ENCODE data around the gene SLK.

Gene SLK

GRCh38 chr10:103995134-103995533 lies 28.2 kb downstream of the SLK start:
- no peaks in the 10 kb centered on the region for H3K9me3 ChIP-seq (ENCODE audit: insufficient read depth, low read depth, low read length)
- no peak overlapping the region for H2AFZ ChIP-seq (ENCODE audit: low read length)
- no peak overlapping the region for H3K4me3 ChIP-seq (ENCODE audit: low read length, poor library complexity, severe bottlenecking)
- H3K9me2 ChIP-seq (replicated peaks; ENCODE audit: low read depth, low read length) = no peaks in the 10 kb centered on the region
- TF ChIP-seq CTCF (conservative IDR thresholded peaks at IDR 0.05; ENCODE audit: low read length) (no peak), EZH2phosphoT487 (IDR thresholded peaks at IDR 0.05; ENCODE audit: borderline replicate concordance) (no peak)
- no peaks in the 10 kb centered on the region for H3K27me3 ChIP-seq (ENCODE audit: insufficient read depth, low read length, poor library complexity, severe bottlenecking)
- H3K9ac ChIP-seq (ENCODE audit: low read depth, low read length, poor library complexity, severe bottlenecking) = no peak overlapping the region
- H3K4me1 ChIP-seq (ENCODE audit: insufficient read depth, low read length, poor library complexity, severe bottlenecking) = no peaks in the 10 kb centered on the region
- H3K4me2 ChIP-seq (ENCODE audit: low read depth, low read length, poor library complexity, severe bottlenecking) = no peak overlapping the region
- no peaks in the 10 kb centered on the region for H3F3A ChIP-seq (ENCODE audit: low read depth)
- peaks cover 45% of the 10 kb centered on the region for H3K36me3 ChIP-seq (ENCODE audit: insufficient read depth, low read length)
- no peaks in the 10 kb centered on the region for H3K79me2 ChIP-seq (ENCODE audit: insufficient read depth, low read length)
- no peaks in the 10 kb centered on the region for H4K20me1 ChIP-seq (ENCODE audit: insufficient read depth, low read length, poor library complexity, severe bottlenecking)

DNA sequence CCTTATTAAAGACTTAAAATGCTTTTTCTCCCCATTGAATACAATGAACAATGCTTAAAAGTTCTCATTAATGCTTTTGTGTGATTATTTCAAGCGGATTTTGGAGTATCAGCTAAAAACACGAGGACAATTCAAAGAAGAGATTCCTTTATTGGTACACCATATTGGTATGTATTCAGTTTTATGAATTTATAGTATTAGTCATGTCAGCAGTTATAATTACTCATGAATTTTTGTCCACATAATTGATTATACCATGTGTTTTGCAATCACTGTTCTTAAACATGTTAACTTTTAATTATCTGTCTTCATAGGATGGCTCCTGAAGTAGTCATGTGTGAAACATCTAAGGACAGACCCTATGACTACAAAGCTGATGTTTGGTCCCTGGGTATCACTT lies 31.9 kb downstream of the SLK start:
- Histone ChIP-seq H3K27me3 (ENCODE audit: insufficient read depth, low read length, poor library complexity, severe bottlenecking) (no peaks in the 10 kb centered on the region), H3K9me2 (replicated peaks; ENCODE audit: low read depth, low read length) (no peaks in the 10 kb centered on the region), H3F3A (ENCODE audit: low read depth) (no peaks in the 10 kb centered on the region), H3K4me2 (ENCODE audit: low read depth, low read length, poor library complexity, severe bottlenecking) (no peak overlapping the region), H3K4me3 (ENCODE audit: low read length, poor library complexity, severe bottlenecking) (no peak overlapping the region), H3K4me1 (ENCODE audit: insufficient read depth, low read length, poor library complexity, severe bottlenecking) (no peaks in the 10 kb centered on the region), H3K9me3 (ENCODE audit: insufficient read depth, low read depth, low read length) (no peaks in the 10 kb centered on the region), H2AFZ (ENCODE audit: low read length) (no peak overlapping the region), H4K20me1 (ENCODE audit: insufficient read depth, low read length, poor library complexity, severe bottlenecking) (no peaks in the 10 kb centered on the region), H3K79me2 (ENCODE audit: insufficient read depth, low read length) (no peaks in the 10 kb centered on the region), H3K36me3 (ENCODE audit: insufficient read depth, low read length) (peaks cover 72% of the 10 kb centered on the region; the same call in 1 of the 2 replicates), H3K9ac (ENCODE audit: low read depth, low read length, poor library complexity, severe bottlenecking) (no peak overlapping the region)
- TF ChIP-seq CTCF (conservative IDR thresholded peaks at IDR 0.05; ENCODE audit: low read length) = no peak
- TF ChIP-seq EZH2phosphoT487 (IDR thresholded peaks at IDR 0.05; ENCODE audit: borderline replicate concordance) = no peak

DNA sequence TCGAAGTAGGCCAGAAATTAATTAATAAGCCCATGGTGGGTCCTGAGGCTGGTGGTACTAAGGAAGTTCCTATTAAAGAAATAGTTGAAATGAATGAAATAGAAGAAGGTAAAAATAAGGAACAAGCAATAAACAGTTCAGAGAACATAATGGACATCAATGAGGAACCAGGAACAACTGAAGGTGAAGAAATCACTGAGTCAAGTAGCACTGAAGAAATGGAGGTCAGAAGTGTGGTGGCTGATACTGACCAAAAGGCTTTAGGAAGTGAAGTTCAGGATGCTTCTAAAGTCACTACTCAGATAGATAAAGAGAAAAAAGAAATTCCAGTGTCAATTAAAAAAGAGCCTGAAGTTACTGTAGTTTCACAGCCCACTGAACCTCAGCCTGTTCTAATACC lies 36.0 kb downstream of the SLK start:
- H3K4me2 ChIP-seq (ENCODE audit: low read depth, low read length, poor library complexity, severe bottlenecking) = no peak overlapping the region
- no peaks in the 10 kb centered on the region for H3K9me3 ChIP-seq (ENCODE audit: insufficient read depth, low read depth, low read length)
- no peaks in the 10 kb centered on the region for H3K79me2 ChIP-seq (ENCODE audit: insufficient read depth, low read length)
- H2AFZ ChIP-seq (ENCODE audit: low read length) = no peak overlapping the region
- H3K4me1 ChIP-seq (ENCODE audit: insufficient read depth, low read length, poor library complexity, severe bottlenecking) = peaks cover 9% of the 10 kb centered on the region
- peaks cover 55% of the 10 kb centered on the region; the same call in 1 of the 2 replicates for H3K36me3 ChIP-seq (ENCODE audit: insufficient read depth, low read length)
- no peaks in the 10 kb centered on the region for H4K20me1 ChIP-seq (ENCODE audit: insufficient read depth, low read length, poor library complexity, severe bottlenecking)
- no peak overlapping the region for H3K9ac ChIP-seq (ENCODE audit: low read depth, low read length, poor library complexity, severe bottlenecking)
- H3K27me3 ChIP-seq (ENCODE audit: insufficient read depth, low read length, poor library complexity, severe bottlenecking) = no peaks in the 10 kb centered on the region
- no peaks in the 10 kb centered on the region for H3K9me2 ChIP-seq (replicated peaks; ENCODE audit: low read depth, low read length)
- no peak for TF ChIP-seq CTCF (conservative IDR thresholded peaks at IDR 0.05; ENCODE audit: low read length)
- TF ChIP-seq EZH2phosphoT487 (IDR thresholded peaks at IDR 0.05; ENCODE audit: borderline replicate concordance) = no peak
- H3F3A ChIP-seq (ENCODE audit: low read depth) = no peaks in the 10 kb centered on the region
- no peak overlapping the region for H3K4me3 ChIP-seq (ENCODE audit: low read length, poor library complexity, severe bottlenecking)
